GM15510 (cell line): Measurements from ENCODE around the gene LRP1.

Experiments
- POLR2A ChIP-seq: IDR thresholded peaks from 3 replicates; pipeline ENCODE4 v1.6.1; 2011; ENCODE audit warnings: borderline replicate concordance; ENCODE audit not compliant: insufficient read length; ENCODE audit errors: extremely low read depth

The LRP1 gene

DNA sequence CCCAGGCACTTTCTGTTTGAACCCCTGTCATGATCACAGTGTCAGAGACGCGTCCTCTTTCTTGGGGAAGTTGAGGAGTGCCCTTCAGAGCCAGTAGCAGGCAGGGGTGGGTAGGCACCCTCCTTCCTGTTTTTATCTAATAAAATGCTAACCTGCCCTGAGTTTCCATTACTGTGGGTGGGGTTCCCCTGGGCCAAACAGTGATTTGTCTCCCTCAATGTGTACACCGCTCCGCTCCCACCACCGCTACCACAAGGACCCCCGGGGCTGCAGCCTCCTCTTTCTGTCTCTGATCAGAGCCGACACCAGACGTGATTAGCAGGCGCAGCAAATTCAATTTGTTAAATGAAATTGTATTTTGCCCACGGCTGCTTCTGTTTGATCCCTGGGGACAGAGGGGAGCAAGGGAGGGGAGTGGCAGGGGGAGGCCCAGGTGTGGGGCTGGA is 106.3 kb downstream of the LRP1 start:
- no peak for TF ChIP-seq POLR2A

DNA sequence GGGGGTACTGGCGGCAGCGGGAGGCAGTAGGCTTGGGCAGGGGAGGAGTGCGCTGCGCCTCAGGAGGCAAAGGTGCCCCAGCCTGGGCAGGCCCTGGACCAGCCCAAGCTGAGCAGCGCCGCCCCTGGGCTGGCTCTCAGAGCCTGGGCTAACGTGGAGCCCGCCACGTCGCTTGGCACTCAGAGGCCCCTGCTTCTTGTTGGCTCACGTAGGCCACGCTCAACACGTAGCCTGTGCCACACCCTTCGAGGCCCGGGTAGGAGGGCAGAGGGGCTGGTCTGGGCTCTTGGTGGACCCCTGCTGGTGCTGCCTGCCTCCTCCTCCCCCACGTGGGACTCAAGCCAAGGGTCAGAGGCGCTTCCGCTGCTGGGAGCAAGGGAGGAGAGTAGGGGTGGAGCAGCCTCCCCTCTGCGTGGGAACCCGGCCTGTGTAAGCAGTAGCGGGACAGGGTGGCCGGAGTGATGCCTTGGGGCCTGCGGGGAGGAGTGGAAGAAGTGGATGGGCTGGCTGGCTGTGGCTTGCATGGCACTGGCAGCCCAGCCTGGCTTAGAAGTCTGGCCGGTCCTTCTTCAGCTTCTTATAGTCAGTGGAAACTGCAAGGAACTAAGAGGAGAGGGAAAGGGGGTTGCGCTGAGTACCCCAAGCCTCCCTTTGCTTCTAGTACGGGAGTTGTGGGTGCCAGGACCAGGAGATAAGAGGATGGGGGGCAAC is 106.9 kb downstream of the LRP1 start:
- TF ChIP-seq POLR2A: no peak

GRCh38 chr12:57235728-57236131 is 107.4 kb downstream of the LRP1 start:
- TF ChIP-seq POLR2A: no peak

DNA sequence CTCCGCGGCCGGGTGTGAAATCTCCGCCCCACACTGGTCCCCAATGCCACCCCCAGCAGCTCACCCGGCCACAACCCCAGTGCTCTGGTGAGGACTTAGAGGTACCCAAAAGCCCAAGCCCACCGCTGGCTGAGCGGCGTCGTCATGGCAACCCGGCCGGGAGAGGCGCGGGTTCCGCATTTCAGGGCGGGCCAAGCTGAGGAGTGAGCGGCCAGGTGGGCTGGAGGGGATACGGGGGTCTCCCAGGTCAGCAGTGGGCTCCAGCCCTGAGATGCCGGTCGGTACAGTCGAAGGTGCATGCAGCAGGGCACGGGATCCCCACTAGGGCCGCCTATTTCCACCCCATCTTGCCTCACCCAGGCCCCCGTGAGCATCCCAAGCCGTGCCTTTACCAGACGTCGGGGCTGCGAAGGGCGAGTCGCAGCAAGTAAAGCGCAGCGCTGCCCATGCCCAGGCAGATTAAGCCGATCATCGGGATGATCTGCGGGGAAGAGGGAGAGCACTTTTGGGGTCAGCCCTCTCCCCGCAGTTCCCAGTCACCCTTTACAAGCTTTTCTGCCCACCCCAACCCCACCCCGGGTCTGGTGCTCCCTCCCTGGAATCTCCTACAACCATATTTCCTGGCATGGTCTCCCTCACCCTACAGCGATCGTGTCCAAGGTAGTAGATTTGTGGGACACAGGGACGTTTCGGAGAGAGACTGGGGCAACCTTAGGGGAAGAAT is 108.1 kb downstream of the LRP1 start:
- TF ChIP-seq POLR2A: no peak

- no peak for TF ChIP-seq POLR2A
Measured at GRCh38 chr12:57236925-57237595, 108.8 kb downstream of the LRP1 start.

GRCh38 chr12:57237596-57237931 is 109.3 kb downstream of the LRP1 start:
- no peak for TF ChIP-seq POLR2A

GRCh38 chr12:57237932-57238853 is 109.9 kb downstream of the LRP1 start:
- no peak for TF ChIP-seq POLR2A

DNA sequence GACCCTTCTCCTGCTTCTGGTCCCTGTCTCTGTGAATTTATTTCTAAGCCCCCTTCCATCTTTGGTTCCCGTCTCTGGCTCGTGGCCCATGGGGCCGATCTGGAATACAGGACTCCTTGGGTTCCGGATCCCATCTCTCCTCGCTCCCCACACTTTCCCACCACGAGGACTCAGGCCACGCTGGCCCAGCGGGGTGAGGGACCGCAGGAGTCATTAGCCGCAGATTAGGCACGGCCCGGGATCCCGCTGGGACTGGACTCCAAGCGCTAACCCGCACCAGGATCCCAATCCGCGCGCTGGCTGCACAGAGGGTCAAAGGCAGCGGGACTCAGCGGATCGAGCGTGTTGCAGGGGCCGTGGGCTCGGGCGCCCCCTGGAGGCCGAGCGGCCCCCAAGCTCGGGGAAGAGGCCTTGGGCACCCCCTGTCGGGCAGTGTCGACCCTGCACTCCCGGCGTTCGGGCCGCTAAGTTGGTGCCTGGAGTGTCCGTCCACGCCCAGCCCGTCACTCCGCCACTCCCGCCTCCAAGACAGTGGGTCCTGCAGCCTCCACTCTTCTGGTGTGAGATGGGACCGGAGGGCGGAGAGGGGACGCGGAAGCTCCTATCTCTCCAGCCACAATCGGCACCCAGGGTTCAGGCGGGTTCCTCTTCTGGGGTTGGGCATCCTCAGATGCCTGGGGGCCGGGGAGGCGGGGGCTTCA is 110.7 kb downstream of the LRP1 start:
- peak; percentile 63 for TF ChIP-seq POLR2A

GRCh38 chr12:57239587-57240065 is 111.3 kb downstream of the LRP1 start:
- no peak for TF ChIP-seq POLR2A

- no peak for TF ChIP-seq POLR2A
Measured at GRCh38 chr12:57240066-57240921, 112.0 kb downstream of the LRP1 start.

DNA sequence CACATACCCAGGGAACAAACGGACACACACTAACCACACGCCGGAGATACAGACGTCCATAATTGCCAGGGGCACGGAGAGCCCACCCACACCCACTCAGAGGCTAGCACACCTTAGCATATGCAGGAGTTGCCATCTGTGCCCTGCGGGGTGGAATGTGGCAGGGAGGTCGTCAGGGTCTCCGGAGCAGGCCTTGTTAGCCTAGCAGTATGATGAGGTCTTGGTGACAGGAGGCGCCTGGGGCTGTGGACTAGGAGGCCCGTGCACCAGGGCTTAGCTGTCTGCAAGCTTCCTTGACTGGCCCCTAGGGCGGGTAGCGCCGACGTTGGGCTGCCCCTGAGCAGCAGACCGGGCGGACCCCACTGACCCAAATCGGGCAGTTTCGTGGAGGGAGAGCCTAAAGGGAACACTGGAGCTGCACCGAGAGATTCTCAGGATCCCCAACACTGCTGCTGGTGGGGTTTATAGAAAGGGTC is 112.7 kb downstream of the LRP1 start:
- no peak for TF ChIP-seq POLR2A

GRCh38 chr12:57241402-57242310 is 113.4 kb downstream of the LRP1 start:
- no peak for TF ChIP-seq POLR2A
